Measurements from ENCODE around the gene MTHFD1L. TPM values are rescaled to one million over a fixed set of nuclear protein-coding genes. Genes with fewer than 3 reads are reported as not detected.

The MTHFD1L gene
- total RNA-seq, 1 donor from 2014 or later, result 59.1 TPM

- Mint-ChIP-seq H3K36me3 (peaks cover 4% of the 10 kb centered on the region), H3K27ac (peak overlapping the region; percentile 30), H3K4me1 (peaks cover 67% of the 10 kb centered on the region), H3K4me3 (no peak overlapping the region), H3K27me3 (ENCODE audit: low read depth) (no peaks in the 10 kb centered on the region), H3K9me3 (no peaks in the 10 kb centered on the region)
- DNase-seq (ENCODE audit: low spot score in 2 of 2, unreplicated experiment in 2 of 2), result no peak
- TF ChIP-seq, protein P1, sequence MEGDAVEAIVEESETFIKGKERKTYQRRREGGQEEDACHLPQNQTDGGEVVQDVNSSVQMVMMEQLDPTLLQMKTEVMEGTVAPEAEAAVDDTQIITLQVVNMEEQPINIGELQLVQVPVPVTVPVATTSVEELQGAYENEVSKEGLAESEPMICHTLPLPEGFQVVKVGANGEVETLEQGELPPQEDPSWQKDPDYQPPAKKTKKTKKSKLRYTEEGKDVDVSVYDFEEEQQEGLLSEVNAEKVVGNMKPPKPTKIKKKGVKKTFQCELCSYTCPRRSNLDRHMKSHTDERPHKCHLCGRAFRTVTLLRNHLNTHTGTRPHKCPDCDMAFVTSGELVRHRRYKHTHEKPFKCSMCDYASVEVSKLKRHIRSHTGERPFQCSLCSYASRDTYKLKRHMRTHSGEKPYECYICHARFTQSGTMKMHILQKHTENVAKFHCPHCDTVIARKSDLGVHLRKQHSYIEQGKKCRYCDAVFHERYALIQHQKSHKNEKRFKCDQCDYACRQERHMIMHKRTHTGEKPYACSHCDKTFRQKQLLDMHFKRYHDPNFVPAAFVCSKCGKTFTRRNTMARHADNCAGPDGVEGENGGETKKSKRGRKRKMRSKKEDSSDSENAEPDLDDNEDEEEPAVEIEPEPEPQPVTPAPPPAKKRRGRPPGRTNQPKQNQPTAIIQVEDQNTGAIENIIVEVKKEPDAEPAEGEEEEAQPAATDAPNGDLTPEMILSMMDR (IDR thresholded peaks at IDR 0.05; ENCODE audit: unreplicated experiment), result no peak
These were observed 139.7 kb downstream of the MTHFD1L start for GRCh38 chr6:151005164-151005563.

GRCh38 chr6:151005896-151006632, 140.6 kb downstream of the MTHFD1L start:
- no peaks in the 10 kb centered on the region for H3K27me3 Mint-ChIP-seq (ENCODE audit: low read depth)
- H3K4me1 Mint-ChIP-seq, result peaks cover 63% of the 10 kb centered on the region
- H3K9me3 Mint-ChIP-seq, result no peaks in the 10 kb centered on the region
- no peak for DNase-seq (ENCODE audit: low spot score in 2 of 2, unreplicated experiment in 2 of 2)
- peaks cover 5% of the 10 kb centered on the region for H3K36me3 Mint-ChIP-seq
- peak overlapping the region; percentile 73 for H3K27ac Mint-ChIP-seq
- no peak overlapping the region for H3K4me3 Mint-ChIP-seq
- TF ChIP-seq, protein P1 (IDR thresholded peaks at IDR 0.05; ENCODE audit: unreplicated experiment), result no peak

DNA sequence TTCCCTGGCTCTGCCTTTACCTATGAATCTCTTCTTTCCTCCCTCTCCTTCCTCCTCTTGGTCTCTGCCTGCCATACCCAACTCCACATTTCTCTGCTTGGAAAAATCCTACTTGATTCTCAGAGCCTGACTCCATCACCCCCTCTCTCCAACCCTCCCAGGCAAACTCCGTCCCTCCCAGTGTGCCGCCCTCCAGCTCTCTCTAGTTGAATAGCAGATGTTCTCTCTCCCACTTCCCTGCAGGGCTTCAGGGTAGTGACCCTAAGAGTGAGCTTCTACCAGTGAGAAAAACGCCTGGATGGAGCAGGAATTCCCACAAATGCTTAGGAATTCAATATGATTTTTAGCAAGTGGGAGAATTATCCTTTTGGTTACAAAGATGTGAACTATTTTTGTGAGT, 141.6 kb downstream of the MTHFD1L start:
- H3K9me3 Mint-ChIP-seq, result no peaks in the 10 kb centered on the region
- H3K4me3 Mint-ChIP-seq, result no peak overlapping the region
- H3K27ac Mint-ChIP-seq, result peak overlapping the region; percentile 26
- peaks cover 59% of the 10 kb centered on the region for H3K4me1 Mint-ChIP-seq
- H3K27me3 Mint-ChIP-seq (ENCODE audit: low read depth), result no peaks in the 10 kb centered on the region
- DNase-seq (ENCODE audit: low spot score in 2 of 2, unreplicated experiment in 2 of 2), result no peak
- H3K36me3 Mint-ChIP-seq, result peaks cover 5% of the 10 kb centered on the region
- TF ChIP-seq, protein P1 (IDR thresholded peaks at IDR 0.05; ENCODE audit: unreplicated experiment), result no peak

- no peak for DNase-seq (ENCODE audit: low spot score in 2 of 2, unreplicated experiment in 2 of 2)
- Mint-ChIP-seq H3K27ac (peak overlapping the region; percentile 45), H3K36me3 (peaks cover 5% of the 10 kb centered on the region), H3K27me3 (ENCODE audit: low read depth) (no peaks in the 10 kb centered on the region), H3K4me3 (no peak overlapping the region), H3K4me1 (peaks cover 56% of the 10 kb centered on the region), H3K9me3 (no peaks in the 10 kb centered on the region)
- TF ChIP-seq, protein P1 (IDR thresholded peaks at IDR 0.05; ENCODE audit: unreplicated experiment), result no peak
These were observed 142.4 kb downstream of the MTHFD1L start for GRCh38 chr6:151007922-151008321.

GRCh38 chr6:151008425-151008824, 142.9 kb downstream of the MTHFD1L start:
- DNase-seq (ENCODE audit: low spot score in 2 of 2, unreplicated experiment in 2 of 2), result no peak
- Mint-ChIP-seq H3K9me3 (no peaks in the 10 kb centered on the region), H3K27ac (peak overlapping the region; percentile 45), H3K27me3 (ENCODE audit: low read depth) (no peaks in the 10 kb centered on the region), H3K36me3 (peaks cover 5% of the 10 kb centered on the region), H3K4me1 (peaks cover 56% of the 10 kb centered on the region), H3K4me3 (no peak overlapping the region)
- TF ChIP-seq, protein P1 (IDR thresholded peaks at IDR 0.05; ENCODE audit: unreplicated experiment), result no peak

Measured in mesothelial cell of epicardium (in vitro differentiated cells).